IPS-20b (cell line): Measurements from ENCODE around the gene TECTB.

Experiments
- H3K27ac ChIP-seq: one replicate; pipeline ENCODE4 v1.5.1; 2013; ENCODE audit warnings: low read length
- H3K27me3 ChIP-seq: 2 replicates; pipeline ENCODE4 v1.6.1; 2013; ENCODE audit warnings: mild to moderate bottlenecking, low read length, inconsistent platforms; ENCODE audit not compliant: insufficient read depth
- H3K36me3 ChIP-seq: 2 replicates; pipeline ENCODE4 v1.6.1; 2013; ENCODE audit warnings: low read depth, mild to moderate bottlenecking, inconsistent platforms, low read length, moderate library complexity; ENCODE audit not compliant: insufficient read depth
- H3K4me1 ChIP-seq: 2 replicates; pipeline ENCODE4 v1.6.1; 2013; ENCODE audit warnings: mild to moderate bottlenecking, control low read depth, inconsistent platforms, low read length, moderate library complexity; ENCODE audit not compliant: insufficient read depth
- H3K4me3 ChIP-seq: 2 replicates; pipeline ENCODE4 v1.5.1; 2013; ENCODE audit warnings: mild to moderate bottlenecking, low read length, inconsistent platforms
- H3K9ac ChIP-seq: 2 replicates; pipeline ENCODE4 v1.6.1; 2013; ENCODE audit warnings: low read depth, mild to moderate bottlenecking, inconsistent platforms, low read length, moderate library complexity
- H3K9me3 ChIP-seq: 2 replicates; pipeline ENCODE4 v1.6.1; 2013; ENCODE audit warnings: mild to moderate bottlenecking, low read depth, low read length, inconsistent platforms; ENCODE audit not compliant: insufficient read depth

The TECTB gene

GRCh38 chr10:112275512-112276245 lies 7.5 kb upstream of the TECTB start:
- no peak overlapping the region for H3K27ac ChIP-seq
- peaks cover 14% of the 10 kb centered on the region for H3K4me1 ChIP-seq
- no peak overlapping the region for H3K4me3 ChIP-seq
- H3K36me3 ChIP-seq = no peaks in the 10 kb centered on the region
- H3K9me3 ChIP-seq = no peaks in the 10 kb centered on the region
- H3K9ac ChIP-seq = no peak overlapping the region; the same call in 1 of the 2 replicates
- H3K27me3 ChIP-seq = no peaks in the 10 kb centered on the region

GRCh38 chr10:112278871-112279270 lies 4.3 kb upstream of the TECTB start:
- H3K27me3 ChIP-seq = no peaks in the 10 kb centered on the region; the same call in 1 of the 2 replicates
- H3K4me1 ChIP-seq = peaks cover 14% of the 10 kb centered on the region
- H3K9me3 ChIP-seq = no peaks in the 10 kb centered on the region
- peak overlapping the region; percentile 22; the same call in 1 of the 2 replicates for H3K9ac ChIP-seq
- no peaks in the 10 kb centered on the region for H3K36me3 ChIP-seq
- H3K4me3 ChIP-seq = peak overlapping the region; percentile 41; the same call in 1 of the 2 replicates
- peak overlapping the region; percentile 63 for H3K27ac ChIP-seq

DNA sequence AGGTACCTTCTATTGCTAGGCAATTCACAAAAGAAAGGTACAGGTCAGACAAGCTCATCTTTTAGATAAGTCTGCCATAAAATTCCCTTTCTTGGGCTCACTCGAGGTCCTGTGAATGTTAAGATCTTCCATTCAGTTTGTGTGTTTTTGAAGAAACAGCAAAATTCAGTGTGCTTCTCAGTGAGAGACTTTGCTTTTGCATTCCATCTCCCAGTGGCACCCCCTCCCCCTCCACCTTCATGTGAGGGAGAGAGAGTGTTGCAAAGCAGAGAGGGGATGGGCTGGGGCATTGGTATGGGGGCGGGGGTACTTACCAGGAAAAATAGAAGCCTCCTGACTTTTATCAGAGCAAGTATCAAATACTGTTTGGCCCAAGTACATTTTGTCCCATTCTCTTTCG lies 3.8 kb upstream of the TECTB start:
- Histone ChIP-seq H3K4me1 (peaks cover 14% of the 10 kb centered on the region), H3K27ac (peak overlapping the region; percentile 63), H3K27me3 (no peaks in the 10 kb centered on the region; the same call in 1 of the 2 replicates), H3K4me3 (peak overlapping the region; percentile 41), H3K9me3 (no peaks in the 10 kb centered on the region), H3K9ac (peak overlapping the region; percentile 22; the same call in 1 of the 2 replicates), H3K36me3 (no peaks in the 10 kb centered on the region)

DNA sequence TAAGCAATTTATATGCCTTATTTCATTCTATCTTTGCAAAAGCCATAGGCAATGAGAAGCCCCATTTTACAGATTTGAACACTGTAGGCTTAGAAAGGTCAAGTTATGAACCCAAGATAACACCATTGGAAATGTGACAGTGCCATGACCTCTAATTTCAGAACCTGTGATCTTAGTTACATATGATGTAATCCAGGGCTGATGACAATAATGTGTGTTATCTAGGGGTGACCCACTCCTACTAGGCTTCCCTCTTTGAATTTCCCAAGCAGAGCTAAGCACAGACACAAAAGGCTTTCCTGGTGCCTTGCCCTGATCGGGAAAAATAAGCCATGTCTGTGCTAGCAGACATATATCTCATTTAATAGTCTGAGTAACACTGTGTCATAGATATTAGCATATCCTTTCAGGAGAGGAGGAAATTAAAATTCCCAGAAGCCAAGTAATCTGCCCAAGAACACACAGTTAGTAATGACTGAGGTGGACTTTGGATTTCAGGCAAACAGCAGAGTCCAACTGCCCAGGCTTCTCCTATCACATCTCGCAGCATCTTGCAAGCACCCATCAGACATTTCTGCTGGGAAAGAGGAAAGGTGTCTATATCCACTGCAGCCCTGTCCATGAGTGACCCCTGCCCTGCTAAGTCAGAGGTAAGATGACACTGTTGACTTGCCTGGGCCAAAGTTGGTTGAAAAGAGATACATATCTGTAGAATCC lies 2.8 kb upstream of the TECTB start:
- Histone ChIP-seq H3K4me1 (peaks cover 14% of the 10 kb centered on the region), H3K27me3 (no peaks in the 10 kb centered on the region; the same call in 1 of the 2 replicates), H3K4me3 (no peak overlapping the region), H3K9me3 (no peaks in the 10 kb centered on the region), H3K9ac (no peak overlapping the region), H3K36me3 (no peaks in the 10 kb centered on the region), H3K27ac (no peak overlapping the region)

DNA sequence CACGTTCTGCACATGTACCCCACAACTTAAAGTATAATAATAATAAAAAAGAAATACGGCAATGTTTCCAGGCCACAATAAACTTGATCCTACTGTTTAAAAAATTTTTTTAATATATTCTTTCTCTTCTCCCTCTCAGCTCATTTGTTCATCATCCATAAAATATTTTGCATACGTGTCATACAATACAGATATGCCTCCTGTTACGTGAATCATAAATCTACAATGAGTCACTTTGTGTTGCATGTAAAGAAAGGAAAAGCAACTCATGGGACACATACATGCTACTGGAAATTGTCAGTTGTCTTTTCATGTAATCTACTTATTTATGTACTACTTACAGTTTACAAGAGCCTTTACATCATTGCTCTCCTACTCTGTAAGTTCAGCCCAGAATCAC lies 1.1 kb upstream of the TECTB start:
- H3K9ac ChIP-seq = no peak overlapping the region
- H3K27ac ChIP-seq = no peak overlapping the region
- peaks cover 7% of the 10 kb centered on the region; the same call in 1 of the 2 replicates for H3K27me3 ChIP-seq
- H3K4me3 ChIP-seq = no peak overlapping the region
- H3K4me1 ChIP-seq = peaks cover 14% of the 10 kb centered on the region
- no peaks in the 10 kb centered on the region for H3K9me3 ChIP-seq
- H3K36me3 ChIP-seq = no peaks in the 10 kb centered on the region

- Histone ChIP-seq H3K27ac (no peak overlapping the region), H3K4me3 (no peak overlapping the region), H3K27me3 (peaks cover 19% of the 10 kb centered on the region; the same call in 1 of the 2 replicates), H3K4me1 (no peaks in the 10 kb centered on the region; the same call in 1 of the 2 replicates), H3K9me3 (no peaks in the 10 kb centered on the region), H3K36me3 (no peaks in the 10 kb centered on the region), H3K9ac (no peak overlapping the region)
These were observed 3.9 kb downstream of the TECTB start for GRCh38 chr10:112286837-112287818.

DNA sequence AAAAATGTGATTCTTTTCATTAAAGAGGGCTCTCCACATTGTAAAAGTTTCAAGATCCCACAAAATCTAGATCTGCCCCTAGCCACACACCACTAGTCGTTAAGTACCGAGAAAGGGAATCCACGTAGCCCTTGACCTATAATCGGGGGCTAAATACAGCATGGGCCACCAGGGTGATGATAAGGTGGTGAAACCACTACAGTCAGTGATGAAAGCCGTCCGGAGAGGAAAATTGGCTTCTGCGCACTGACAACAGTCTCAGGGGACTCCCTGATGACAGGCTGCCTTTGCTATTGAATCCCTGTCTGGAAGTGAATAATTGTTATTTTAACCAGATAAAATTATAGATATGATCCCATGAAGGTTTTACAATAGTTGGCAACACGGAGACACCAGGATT lies 4.6 kb downstream of the TECTB start:
- H3K27ac ChIP-seq = no peak overlapping the region
- H3K9me3 ChIP-seq = no peaks in the 10 kb centered on the region
- H3K9ac ChIP-seq = no peak overlapping the region
- H3K4me3 ChIP-seq = no peak overlapping the region
- no peaks in the 10 kb centered on the region for H3K36me3 ChIP-seq
- H3K27me3 ChIP-seq = peaks cover 19% of the 10 kb centered on the region; the same call in 1 of the 2 replicates
- H3K4me1 ChIP-seq = no peaks in the 10 kb centered on the region; the same call in 1 of the 2 replicates

GRCh38 chr10:112288486-112288885 lies 5.3 kb downstream of the TECTB start:
- Histone ChIP-seq H3K27me3 (peaks cover 19% of the 10 kb centered on the region; the same call in 1 of the 2 replicates), H3K9ac (no peak overlapping the region), H3K36me3 (no peaks in the 10 kb centered on the region), H3K27ac (no peak overlapping the region), H3K4me1 (no peaks in the 10 kb centered on the region; the same call in 1 of the 2 replicates), H3K9me3 (no peaks in the 10 kb centered on the region), H3K4me3 (no peak overlapping the region)

DNA sequence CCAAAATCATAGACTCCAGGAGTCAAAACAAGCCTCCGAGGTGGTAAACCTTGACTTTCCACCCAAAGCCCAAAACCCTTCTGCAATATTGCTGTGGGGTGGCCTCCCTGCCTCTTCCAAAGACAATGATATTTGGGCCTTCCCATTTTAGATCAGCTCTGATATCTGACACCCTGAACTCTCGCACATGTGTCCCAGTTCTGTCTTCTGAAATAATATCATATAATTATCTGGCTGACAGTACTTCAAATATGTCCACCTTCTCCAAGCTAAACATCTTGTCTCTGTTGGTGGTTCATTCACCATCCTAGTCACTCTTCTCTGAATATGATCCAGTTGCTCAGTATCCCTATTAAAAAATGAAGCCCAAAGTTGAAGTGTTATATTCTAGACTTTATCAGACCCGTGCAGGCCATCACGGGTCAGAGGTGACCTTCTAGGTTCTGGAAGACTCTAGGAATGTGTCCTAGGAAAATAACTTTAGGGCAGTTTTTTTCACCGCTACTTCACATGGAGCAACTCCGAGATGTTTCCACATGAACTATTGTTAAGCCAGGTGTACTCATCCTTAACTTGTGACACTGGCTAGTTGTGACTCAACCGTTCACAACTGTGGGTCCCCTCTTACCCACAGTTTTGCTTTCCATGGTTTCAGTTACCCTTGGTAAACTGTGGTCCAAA lies 6.3 kb downstream of the TECTB start:
- Histone ChIP-seq H3K9me3 (no peaks in the 10 kb centered on the region), H3K36me3 (no peaks in the 10 kb centered on the region), H3K4me3 (no peak overlapping the region), H3K4me1 (no peaks in the 10 kb centered on the region; the same call in 1 of the 2 replicates), H3K27ac (no peak overlapping the region), H3K27me3 (peaks cover 19% of the 10 kb centered on the region; the same call in 1 of the 2 replicates), H3K9ac (no peak overlapping the region)

DNA sequence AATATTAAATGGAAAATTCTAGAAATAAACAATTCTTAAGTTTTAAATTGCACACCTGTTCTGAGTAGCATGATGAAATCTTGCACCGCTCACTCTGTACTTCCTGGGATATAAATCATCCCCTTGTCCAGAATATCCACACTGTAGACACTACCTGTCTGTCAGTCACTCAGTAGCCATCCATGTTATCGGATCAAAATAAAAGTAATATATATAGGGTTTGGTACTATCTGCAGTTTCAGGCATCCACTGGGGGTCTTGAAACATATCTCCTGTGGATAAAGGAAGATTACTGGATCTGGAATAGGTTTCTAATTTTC lies 6.8 kb downstream of the TECTB start:
- H3K27ac ChIP-seq = no peak overlapping the region
- peaks cover 19% of the 10 kb centered on the region; the same call in 1 of the 2 replicates for H3K27me3 ChIP-seq
- no peak overlapping the region for H3K4me3 ChIP-seq
- H3K9me3 ChIP-seq = no peaks in the 10 kb centered on the region
- no peak overlapping the region for H3K9ac ChIP-seq
- no peaks in the 10 kb centered on the region for H3K36me3 ChIP-seq
- no peaks in the 10 kb centered on the region; the same call in 1 of the 2 replicates for H3K4me1 ChIP-seq

GRCh38 chr10:112294169-112294568 lies 11.0 kb downstream of the TECTB start:
- no peaks in the 10 kb centered on the region for H3K9me3 ChIP-seq
- H3K9ac ChIP-seq = no peak overlapping the region
- peaks cover 3% of the 10 kb centered on the region; the same call in 1 of the 2 replicates for H3K27me3 ChIP-seq
- H3K36me3 ChIP-seq = no peaks in the 10 kb centered on the region
- no peaks in the 10 kb centered on the region for H3K4me1 ChIP-seq
- no peak overlapping the region for H3K4me3 ChIP-seq
- H3K27ac ChIP-seq = no peak overlapping the region
